ENCODE data around the gene RSU1.

Gene RSU1

DNA sequence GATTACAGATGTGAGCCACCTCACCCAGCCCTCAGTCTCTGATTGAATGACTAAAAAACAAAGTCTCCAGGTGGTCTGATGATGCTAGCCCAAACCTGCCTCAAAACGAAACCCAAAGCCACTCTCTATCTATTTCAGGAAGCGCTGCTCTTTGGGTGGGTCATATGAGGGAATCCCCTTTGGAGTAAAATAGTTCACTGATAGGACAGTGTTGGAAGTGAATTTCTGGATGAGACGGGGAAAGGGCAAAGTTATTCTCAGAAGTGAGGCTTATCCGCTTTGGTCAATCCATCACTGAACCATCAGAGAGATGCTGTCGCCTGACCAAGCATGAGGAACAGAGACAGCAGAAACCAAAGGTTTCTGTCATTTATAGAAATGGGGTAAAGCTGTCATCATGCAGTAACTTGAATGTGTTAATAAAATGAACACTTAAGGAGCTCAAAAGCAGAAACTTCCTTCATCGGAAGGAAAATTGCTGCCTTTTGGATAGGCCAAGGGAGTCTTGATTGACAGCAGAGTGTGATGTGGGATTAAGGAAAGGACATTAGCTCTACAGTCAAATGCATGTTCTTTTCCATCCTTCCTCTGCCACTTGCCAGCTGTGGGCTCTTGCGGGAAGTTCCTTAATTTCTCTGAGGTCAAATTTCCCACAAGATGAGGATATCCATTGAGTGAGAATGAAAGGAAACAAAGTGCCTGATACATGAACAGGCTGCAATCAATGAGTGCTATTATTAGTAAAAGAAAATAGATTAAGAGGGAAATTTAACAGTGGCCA lies 230.7 kb downstream of the RSU1 start:
- DNase-seq: peak; percentile 32

DNA sequence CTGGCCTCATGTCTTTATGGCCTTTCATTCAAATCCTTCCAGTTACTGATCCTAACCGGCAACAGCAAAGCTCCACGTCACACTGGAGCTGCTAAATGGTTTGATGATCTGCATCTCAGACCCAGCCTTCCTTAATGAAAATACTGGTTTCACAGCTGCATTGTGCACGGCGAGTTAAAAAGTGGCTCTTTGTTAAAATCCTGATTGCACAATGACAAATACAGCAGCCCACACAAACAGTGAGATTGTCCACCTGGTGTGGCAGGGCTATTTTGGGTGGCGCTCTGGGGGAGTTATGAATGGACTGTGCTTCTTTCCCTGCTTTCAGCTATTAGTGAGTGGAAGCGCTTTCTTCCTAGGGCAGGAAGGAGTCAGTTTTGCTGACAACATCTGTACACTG lies 232.1 kb downstream of the RSU1 start:
- no peak for DNase-seq

DNA sequence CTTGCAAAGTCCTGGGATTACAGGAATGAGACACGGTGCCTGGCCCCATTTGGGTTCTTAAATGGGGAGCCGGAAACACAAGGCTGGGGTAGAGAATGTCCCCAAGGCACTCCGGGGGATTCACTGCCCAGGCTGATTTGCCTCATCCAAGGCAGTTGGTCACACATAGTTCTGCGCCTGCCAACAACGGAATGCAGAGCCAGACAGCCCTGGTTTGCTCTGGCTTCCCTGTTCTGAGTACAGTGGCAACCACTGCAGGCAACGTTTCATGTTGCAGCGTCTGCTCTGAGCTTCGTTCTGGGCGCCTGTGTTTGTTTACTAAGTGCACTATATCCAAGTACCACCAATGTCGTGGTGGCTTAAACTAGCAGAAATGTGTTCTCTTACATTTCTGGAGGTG lies 233.8 kb downstream of the RSU1 start:
- no peak for DNase-seq

GRCh38 chr10:16581202-16581601 lies 236.0 kb downstream of the RSU1 start:
- DNase-seq: no peak

DNA sequence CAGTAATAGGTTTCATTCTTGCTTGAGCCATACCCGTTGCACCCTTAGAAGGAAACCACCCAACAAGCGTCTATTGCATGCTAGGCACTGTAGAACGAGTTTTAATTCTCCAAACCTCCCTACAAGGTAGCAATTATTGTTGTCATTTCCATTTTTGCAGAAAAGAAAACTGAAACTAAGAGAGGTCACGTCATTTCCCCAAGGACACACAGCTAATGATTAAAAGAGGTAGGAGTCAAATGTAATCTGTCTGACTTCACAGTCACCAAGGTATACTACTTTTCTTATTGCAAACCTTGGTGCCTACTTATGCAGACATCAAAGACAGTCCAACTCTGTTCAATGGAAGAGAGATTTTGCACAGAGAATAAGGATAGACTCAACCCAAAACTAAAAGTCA lies 246.5 kb downstream of the RSU1 start:
- peak; percentile 25 for DNase-seq

DNA sequence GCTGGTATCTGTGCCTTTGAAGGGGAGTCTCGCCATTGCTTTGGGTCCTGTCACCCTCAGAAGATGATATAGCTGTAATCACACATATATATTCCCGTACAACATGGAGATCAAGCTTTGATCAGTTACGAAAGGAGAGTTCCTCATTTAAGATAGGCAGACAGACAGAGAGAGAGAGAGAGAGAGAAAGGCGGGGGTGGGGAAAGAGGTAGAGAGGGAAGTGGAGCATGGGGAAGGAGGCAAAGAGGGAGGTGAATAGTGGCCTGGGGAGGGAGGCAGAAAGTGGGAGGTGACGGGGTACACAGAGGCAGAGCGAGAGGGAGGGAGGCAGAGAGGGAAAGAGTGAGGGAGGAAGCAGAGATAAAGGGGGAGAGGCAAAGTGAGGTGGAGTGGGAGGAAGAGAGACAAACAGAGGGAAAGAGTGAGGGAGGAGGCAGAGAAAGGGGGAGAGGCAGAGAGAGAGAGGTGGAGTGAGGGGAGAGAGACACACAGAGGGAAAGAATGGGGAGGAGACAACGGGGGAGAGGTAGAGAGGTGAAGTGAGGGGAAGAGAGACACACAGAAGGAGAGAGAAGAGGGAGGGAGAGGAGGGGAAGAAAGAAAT lies 250.9 kb downstream of the RSU1 start:
- DNase-seq: no peak

- DNase-seq: no peak
These were observed 251.6 kb downstream of the RSU1 start for GRCh38 chr10:16565604-16566003.

- DNase-seq: no peak
These were observed 254.3 kb downstream of the RSU1 start for GRCh38 chr10:16562891-16563290.

DNA sequence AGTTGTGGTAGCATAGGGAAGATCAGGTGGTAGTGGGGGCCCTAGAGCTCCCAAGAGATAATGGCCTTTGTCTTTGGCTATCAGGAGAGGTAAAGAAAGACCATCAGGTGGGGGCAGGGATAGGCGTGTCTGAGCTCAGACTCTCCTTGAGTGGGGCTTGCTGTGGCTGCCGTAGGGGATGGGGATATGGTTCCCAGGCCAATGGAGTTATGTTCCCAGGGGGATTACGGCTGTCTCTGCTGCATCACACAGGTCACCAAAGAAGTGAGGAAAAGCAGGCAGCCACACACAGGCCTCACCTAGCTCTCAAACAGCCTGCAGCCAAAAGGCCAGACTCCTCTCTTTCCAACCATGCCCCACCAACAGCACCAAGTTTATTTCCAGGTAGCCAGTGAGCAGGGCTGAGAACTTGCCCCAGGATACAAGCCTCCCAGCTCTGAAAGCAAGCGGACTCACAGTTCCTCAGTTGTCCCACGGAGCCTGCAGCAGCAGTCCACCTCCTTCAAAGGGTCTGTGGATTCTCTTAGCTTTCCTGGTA lies 257.9 kb downstream of the RSU1 start:
- DNase-seq: no peak

DNA sequence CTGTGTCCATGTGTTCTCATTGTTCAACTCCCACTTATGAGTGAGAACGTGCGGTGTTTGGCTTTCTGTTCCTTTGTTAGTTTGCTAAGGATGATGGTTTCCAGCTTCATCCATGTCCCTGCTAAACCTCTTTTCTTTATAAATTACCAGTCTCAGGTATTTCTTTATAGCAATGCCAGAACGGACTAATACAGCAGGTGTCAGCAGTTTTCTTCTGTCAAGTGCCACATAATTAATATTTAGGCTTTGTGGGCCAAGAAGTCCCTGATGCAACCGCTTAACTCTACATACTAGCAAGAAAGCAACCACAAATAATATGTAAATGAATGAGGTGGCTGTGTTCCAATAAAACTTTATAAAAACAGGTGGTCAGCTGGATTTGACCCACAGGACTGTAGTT lies 269.3 kb downstream of the RSU1 start:
- DNase-seq: no peak

DNA sequence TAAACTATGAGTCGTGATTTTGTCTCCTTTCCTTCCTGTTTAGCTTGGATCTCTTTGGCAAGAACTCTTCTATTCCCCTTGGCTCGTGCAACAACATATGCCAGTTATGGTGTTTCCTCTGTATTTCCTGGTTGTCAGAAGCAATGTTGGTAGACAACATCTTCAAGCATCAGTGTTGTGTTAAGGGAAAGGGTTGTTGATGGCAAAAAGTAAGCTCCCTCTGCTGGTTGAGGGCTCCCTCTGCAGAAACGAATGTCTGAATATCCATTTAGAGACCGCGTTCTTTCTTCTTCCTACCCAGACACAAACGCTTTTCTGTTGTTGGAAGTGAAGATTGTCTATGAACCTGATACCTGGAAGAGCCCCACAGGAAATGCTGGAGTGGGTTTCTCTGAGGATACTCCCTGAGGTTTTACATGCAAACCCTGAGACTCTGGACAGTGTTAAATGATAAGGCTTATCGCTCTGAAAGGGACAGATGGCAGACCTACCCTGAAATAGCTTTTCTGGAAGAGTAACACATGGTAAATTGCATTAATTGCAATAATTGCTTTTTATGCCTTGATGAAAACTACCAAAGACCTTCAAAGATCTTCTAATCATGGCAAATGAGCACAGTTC lies 272.0 kb downstream of the RSU1 start:
- DNase-seq: peak; percentile 47

GRCh38 chr10:16544591-16544990 lies 272.6 kb downstream of the RSU1 start:
- no peak for DNase-seq

- no peak for DNase-seq
These were observed 273.1 kb downstream of the RSU1 start for GRCh38 chr10:16544099-16544498.
